HepG2 (cell line): ENCODE results near the gene SLCO3A1. TPM values are rescaled to one million over a fixed set of nuclear protein-coding genes. Genes with fewer than 3 reads are reported as not detected.

ENCODE experiments used
- ATAC-seq: fragments of 200-7000 bp; cut with Tn5 transposase; 3 replicates; pipeline ENCODE4 v1.9.1; 2020; ENCODE audit warnings: mild to moderate bottlenecking, moderate library complexity
- BruUV-seq: library from RNA; stranded (reverse); fragments of 400-500 nt; replicated peaks from 2 replicates; lab custom pipeline; 2021; lab: Mats Ljungman, UMichigan
- CTCF ChIA-PET: fragments of 300-600 bp; formaldehyde crosslinking; extraction: SDS; loops from one replicate; lab custom pipeline; 2021; ENCODE audit warnings: low total read pairs, inconsistent platforms, low intra/inter-chr PET ratio; lab: Yijun Ruan, JAX
- POLR2A ChIA-PET: fragments of 350-600 bp; sonication (Branson Sonifier 250); formaldehyde crosslinking; loops from one replicate; lab custom pipeline; 2020; ENCODE audit warnings: antibody characterized with exemption, inconsistent platforms; lab: Yijun Ruan, JAX
- DNase-seq: peaks from one replicate; pipeline ENCODE4 v3.0.0-alpha.2; 2015; ENCODE audit warnings: low spot score
- FAIRE-seq: peaks from 3 replicates; lab custom pipeline; 2011; peaks lifted over from hg19 to GRCh38; lab: Jason Lieb, UNC
- H2AFZ ChIP-seq: one replicate; pipeline ENCODE4 v1.6.1; 2011; ENCODE audit warnings: low read length, inconsistent platforms
- H3K27ac ChIP-seq: fragments of 300-600 bp; 3 replicates; pipeline ENCODE4 v1.8.0; 2011; ENCODE audit warnings: mixed run types, mild to moderate bottlenecking, mixed read lengths, low read length, inconsistent platforms; ENCODE audit not compliant: insufficient read depth; ENCODE audit errors: extremely low read length
- H3K27me3 ChIP-seq, 2 experiments: fragments of 200-600 bp in 1 of 2; 2 replicates in 1 of 2; 3 replicates in 1 of 2; pipeline versions ENCODE4 v1.6.0 to v1.8.0; 2011; ENCODE audit warnings: low read length in 2 of 2, mild to moderate bottlenecking in 2 of 2, moderate library complexity in 2 of 2, inconsistent platforms in 1 of 2; ENCODE audit not compliant: insufficient read depth in 2 of 2, control insufficient read depth in 1 of 2
- H3K36me3 ChIP-seq, 2 experiments: fragments of 200-600 bp in 1 of 2; replicated peaks in 1 of 2; 2 replicates in 1 of 2; 3 replicates in 1 of 2; pipeline versions ENCODE4 v1.5.1 to v1.8.0; 2011; ENCODE audit warnings: low read length in 2 of 2, inconsistent platforms in 1 of 2; ENCODE audit not compliant: insufficient read depth in 2 of 2, control insufficient read depth in 1 of 2
- H3K4me1 ChIP-seq: 2 replicates; pipeline ENCODE4 v1.5.1; 2012; ENCODE audit warnings: low read length, inconsistent platforms; ENCODE audit not compliant: insufficient read depth
- H3K4me2 ChIP-seq: 2 replicates; pipeline ENCODE4 v1.6.0; 2011; ENCODE audit warnings: low read depth, low read length, inconsistent platforms
- H3K4me3 ChIP-seq, 3 experiments: fragments of 200-600 bp in 1 of 3; sonication (generic), shearing (Covaris generic) in 1 of 3; replicated peaks in 1 of 3; 2 replicates each; pipeline ENCODE4 v1.5.1; 2011 to 2016; ENCODE audit warnings: low read length in 3 of 3, inconsistent platforms in 2 of 3, low read depth in 2 of 3, mild to moderate bottlenecking in 2 of 3, control low read depth in 1 of 3, mixed read lengths in 1 of 3; ENCODE audit not compliant: insufficient read depth in 1 of 3
- H3K79me2 ChIP-seq: one replicate; pipeline ENCODE4 v1.6.1; 2011; ENCODE audit warnings: low read length, inconsistent platforms; ENCODE audit not compliant: insufficient read depth
- H3K9ac ChIP-seq: 2 replicates; pipeline ENCODE4 v1.6.0; 2011; ENCODE audit warnings: mild to moderate bottlenecking, low read depth, low read length, inconsistent platforms; ENCODE audit not compliant: insufficient read depth
- H3K9me3 ChIP-seq: 2 replicates; pipeline ENCODE4 v1.5.1; 2012; ENCODE audit warnings: mild to moderate bottlenecking, low read length
- H4K20me1 ChIP-seq: 2 replicates; pipeline ENCODE4 v1.6.0; 2011; ENCODE audit warnings: inconsistent platforms, mild to moderate bottlenecking, low read length, moderate library complexity; ENCODE audit not compliant: insufficient read depth
- AGO1 ChIP-seq: fragments of 200-400 bp; formaldehyde crosslinking; IDR thresholded peaks from 2 replicates; pipeline ENCODE4 v1.6.1; 2017; ENCODE audit warnings: mild to moderate bottlenecking, low read depth, low read length, moderate library complexity; ENCODE audit not compliant: poor library complexity, severe bottlenecking
- CBX2 ChIP-seq, 2 experiments: fragments of 200-600 bp in 1 of 2; sonication (generic); formaldehyde crosslinking in 1 of 2; IDR thresholded peaks; 2 replicates each; pipeline versions ENCODE4 v1.7.0 to v1.8.1; 2018 to 2022; ENCODE audit warnings: low read depth in 2 of 2, low read length in 1 of 2, mild to moderate bottlenecking in 1 of 2, missing genetic modification reagents in 1 of 2
- ERF ChIP-seq: IDR thresholded peaks from 2 replicates; pipeline ENCODE4 v1.6.1; 2018; ENCODE audit warnings: missing biosample characterization, missing genetic modification reagents
- GPN1 ChIP-seq: sonication (generic); formaldehyde crosslinking; IDR thresholded peaks from 2 replicates; pipeline ENCODE4 v1.5.1; 2020; ENCODE audit warnings: missing genetic modification reagents, borderline replicate concordance
- KDM2A ChIP-seq: sonication (generic); formaldehyde crosslinking; IDR thresholded peaks from 2 replicates; pipeline ENCODE4 v1.4.0; 2020; ENCODE audit warnings: low read depth, missing genetic modification reagents, borderline replicate concordance
- NFIC ChIP-seq: IDR thresholded peaks from 2 replicates; pipeline ENCODE4 v1.6.1; 2012; ENCODE audit warnings: mild to moderate bottlenecking, low read length, inconsistent platforms
- PLRG1 ChIP-seq: fragments of 450-650 bp; conservative IDR thresholded peaks from 2 replicates; pipeline ENCODE4 v1.6.1; 2016
- TCF7 ChIP-seq: sonication (generic); IDR thresholded peaks from 2 replicates; pipeline ENCODE4 v1.6.1; 2016; ENCODE audit warnings: antibody characterized with exemption, low read depth
- ZNF160 ChIP-seq: sonication (generic); formaldehyde crosslinking; IDR thresholded peaks from 2 replicates; pipeline ENCODE4 v1.8.0; 2022; ENCODE audit warnings: mild to moderate bottlenecking, inconsistent platforms, missing genetic modification reagents
- ZNF446 ChIP-seq: sonication (generic); formaldehyde crosslinking; IDR thresholded peaks from 2 replicates; pipeline ENCODE4 v1.5.0; 2020; ENCODE audit warnings: mild to moderate bottlenecking, missing genetic modification reagents
- ZNF598 ChIP-seq: sonication (generic); formaldehyde crosslinking; IDR thresholded peaks from 2 replicates; pipeline ENCODE4 v1.5.1; 2020; ENCODE audit warnings: mild to moderate bottlenecking, missing genetic modification reagents, borderline replicate concordance
- ZNF674 ChIP-seq: sonication (generic); formaldehyde crosslinking; IDR thresholded peaks from 2 replicates; pipeline ENCODE4 v1.5.0; 2020; ENCODE audit warnings: low read depth, mild to moderate bottlenecking, missing genetic modification reagents
- WGBS: methylation state at CpG from one replicate; pipeline ENCODE4 v1.1.6; 2017; ENCODE audit warnings: low lambda C conversion rate; 5-methylcytosine and 5-hydroxymethylcytosine counted together
- in situ Hi-C: cut with HindIII; loops from 2 replicates; pipeline ENCODE4 v1.10.0; 2017; ENCODE audit warnings: low pct_unique_long_range_greater_than_20kb; ENCODE audit not compliant: extremely low pct_ligation_motif_present
- intact Hi-C: fragments of 100-400 bp; cut with micrococcal nuclease; formaldehyde crosslinking; loops from one replicate; pipeline ENCODE4 v1.10.0; 2022; ENCODE audit not compliant: unreplicated experiment
- polyA plus RNA-seq, 8 experiments: library from polyadenylated mRNA; depleted of rRNA in 3 of 8; stranded (reverse) in 7 of 8; unstranded in 1 of 8; fragments of >200 nt; fragmentation: Illumina TruSeq in 4 of 8; extraction: Trizol in 4 of 8; gene quantifications; 2 replicates each; pipeline versions ENCODE4 v1.2.1 to v1.2.3, GENCODE V29; 2011 to 2016; ENCODE audit warnings: low read depth in 4 of 8, missing spikeins in 1 of 8, mixed read lengths in 1 of 8; ENCODE audit not compliant: insufficient read depth in 1 of 8
- total RNA-seq, 5 experiments: library from RNA; depleted of rRNA; stranded (reverse); fragments of >200 nt; fragmentation: Illumina TruSeq; extraction: Trizol; gene quantifications; 2 replicates each; pipeline ENCODE4 v1.2.3, GENCODE V29; 2016; ENCODE audit warnings: low read depth in 1 of 5
- TF ChIP-seq, protein P1 (sequence below): sonication (generic); formaldehyde crosslinking; IDR thresholded peaks from 2 replicates; pipeline ENCODE4 v1.4.0; 2020; ENCODE audit warnings: missing genetic modification reagents
- TF ChIP-seq, protein P2 (sequence below): sonication (generic); formaldehyde crosslinking; conservative IDR thresholded peaks from 2 replicates; pipeline ENCODE4 v1.4.0; 2020; ENCODE audit warnings: missing genetic modification reagents

The SLCO3A1 gene
- total and polyA plus RNA-seq, 2 of the 13 experiments (the other 11 are each of a cell fraction or from before 2014, with no cell fraction given) = 0.02 TPM; not detected in 1

DNA sequence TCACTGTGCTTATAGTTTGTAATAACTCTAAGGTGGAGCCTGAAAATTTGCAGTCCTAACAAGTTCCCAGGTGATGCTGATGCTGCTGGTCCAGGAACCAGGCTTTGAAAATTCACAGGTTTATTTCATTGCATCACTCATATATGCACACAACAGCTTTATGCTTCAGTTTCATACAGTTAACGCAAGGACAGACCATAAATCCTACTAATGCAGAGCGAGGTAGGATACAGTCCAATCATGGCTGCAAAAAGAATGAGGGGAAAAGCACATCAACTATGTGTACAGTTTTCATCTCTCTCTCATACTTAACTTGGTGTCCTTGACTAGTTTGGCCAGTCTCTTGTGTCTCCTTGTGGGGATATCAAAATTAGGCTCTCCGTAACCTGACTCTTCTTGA is 135.1 kb downstream of the SLCO3A1 start:
- no peak overlapping the region for H3K27ac ChIP-seq
- H3K9ac ChIP-seq = no peak overlapping the region
- ChIA-PET CTCF (no interaction called here), POLR2A (no interaction called here)
- no peak overlapping the region for H3K4me3 ChIP-seq
- H3K4me1 ChIP-seq = no peaks in the 10 kb centered on the region
- intact Hi-C loops (no loop called here), in situ Hi-C loops (no loop called here)
- no TSS peak for BruUV-seq
- H3K36me3 ChIP-seq = no peaks in the 10 kb centered on the region
- no peak overlapping the region for H2AFZ ChIP-seq
- no peaks in the 10 kb centered on the region for H3K9me3 ChIP-seq
- FAIRE-seq = no peak
- 20% methylated on average over 3 of the region's 3 CpGs for WGBS
- H3K4me2 ChIP-seq = no peak overlapping the region
- peaks cover 0 to 6% of the 10 kb centered on the region in 2 experiments; a peak in 1 of 5 replicates for H3K27me3 ChIP-seq
- TF ChIP-seq, protein P1, sequence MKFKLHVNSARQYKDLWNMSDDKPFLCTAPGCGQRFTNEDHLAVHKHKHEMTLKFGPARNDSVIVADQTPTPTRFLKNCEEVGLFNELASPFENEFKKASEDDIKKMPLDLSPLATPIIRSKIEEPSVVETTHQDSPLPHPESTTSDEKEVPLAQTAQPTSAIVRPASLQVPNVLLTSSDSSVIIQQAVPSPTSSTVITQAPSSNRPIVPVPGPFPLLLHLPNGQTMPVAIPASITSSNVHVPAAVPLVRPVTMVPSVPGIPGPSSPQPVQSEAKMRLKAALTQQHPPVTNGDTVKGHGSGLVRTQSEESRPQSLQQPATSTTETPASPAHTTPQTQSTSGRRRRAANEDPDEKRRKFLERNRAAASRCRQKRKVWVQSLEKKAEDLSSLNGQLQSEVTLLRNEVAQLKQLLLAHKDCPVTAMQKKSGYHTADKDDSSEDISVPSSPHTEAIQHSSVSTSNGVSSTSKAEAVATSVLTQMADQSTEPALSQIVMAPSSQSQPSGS = no peak
- TF ChIP-seq AGO1 (no peak), KDM2A (CRISPR knock-in tag) (no peak), NFIC (no peak), ERF (CRISPR knock-in tag) (no peak), PLRG1 (no peak), GPN1 (no peak), ZNF598 (CRISPR knock-in tag) (no peak), CBX2 (IDR thresholded peaks at IDR 0.05; ENCODE audit: low read depth, low read length) (no peak), CBX2 (CRISPR knock-in tag; IDR thresholded peaks at IDR 0.05; ENCODE audit: low read depth) (no peak), ZNF446 (no peak), ZNF674 (CRISPR knock-in tag) (no peak), TCF7 (no peak), ZNF160 (no peak)
- TF ChIP-seq, protein P2, sequence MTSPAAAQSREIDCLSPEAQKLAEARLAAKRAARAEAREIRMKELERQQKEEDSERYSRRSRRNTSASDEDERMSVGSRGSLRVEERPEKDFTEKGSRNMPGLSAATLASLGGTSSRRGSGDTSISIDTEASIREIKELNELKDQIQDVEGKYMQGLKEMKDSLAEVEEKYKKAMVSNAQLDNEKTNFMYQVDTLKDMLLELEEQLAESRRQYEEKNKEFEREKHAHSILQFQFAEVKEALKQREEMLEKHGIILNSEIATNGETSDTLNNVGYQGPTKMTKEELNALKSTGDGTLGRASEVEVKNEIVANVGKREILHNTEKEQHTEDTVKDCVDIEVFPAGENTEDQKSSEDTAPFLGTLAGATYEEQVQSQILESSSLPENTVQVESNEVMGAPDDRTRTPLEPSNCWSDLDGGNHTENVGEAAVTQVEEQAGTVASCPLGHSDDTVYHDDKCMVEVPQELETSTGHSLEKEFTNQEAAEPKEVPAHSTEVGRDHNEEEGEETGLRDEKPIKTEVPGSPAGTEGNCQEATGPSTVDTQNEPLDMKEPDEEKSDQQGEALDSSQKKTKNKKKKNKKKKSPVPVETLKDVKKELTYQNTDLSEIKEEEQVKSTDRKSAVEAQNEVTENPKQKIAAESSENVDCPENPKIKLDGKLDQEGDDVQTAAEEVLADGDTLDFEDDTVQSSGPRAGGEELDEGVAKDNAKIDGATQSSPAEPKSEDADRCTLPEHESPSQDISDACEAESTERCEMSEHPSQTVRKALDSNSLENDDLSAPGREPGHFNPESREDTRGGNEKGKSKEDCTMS = no peak
- no peak for DNase-seq
- no peaks in the 10 kb centered on the region for H3K79me2 ChIP-seq
- ATAC-seq = no peak
- no peaks in the 10 kb centered on the region for H4K20me1 ChIP-seq
